SIG-M5 (cell line): ENCODE data around the gene GOLIM4.
"Not testable (repeated sequence)": the region's sequence is repeated elsewhere in the genome, so short reads cannot be mapped to it uniquely, and the experiment has no call there.

Experiments
- DNase-seq: peaks from one replicate; lab custom pipeline; 2025; lab: John Stamatoyannopoulos, UW

GOLIM4 gene

GRCh38 chr3:168048414-168049330, 47.1 kb downstream of the GOLIM4 start:
- no peak for DNase-seq

- no peak for DNase-seq
These were observed 47.8 kb downstream of the GOLIM4 start for GRCh38 chr3:168047936-168048335.

- DNase-seq, result peak; percentile 25
These were observed 48.4 kb downstream of the GOLIM4 start for GRCh38 chr3:168047190-168047795.

GRCh38 chr3:168044049-168044448, 51.7 kb downstream of the GOLIM4 start:
- no peak for DNase-seq

- peak; percentile 55 for DNase-seq
These were observed 55.0 kb downstream of the GOLIM4 start for GRCh38 chr3:168040607-168041208.

- DNase-seq, result no peak
These were observed 58.7 kb downstream of the GOLIM4 start for GRCh38 chr3:168037020-168037419.

- no peak for DNase-seq
These were observed 59.1 kb downstream of the GOLIM4 start for GRCh38 chr3:168036619-168037018.

GRCh38 chr3:168034152-168034928, 61.4 kb downstream of the GOLIM4 start:
- DNase-seq, result no peak

- no peak for DNase-seq
These were observed 65.1 kb downstream of the GOLIM4 start for GRCh38 chr3:168030577-168030976.

- DNase-seq, result no peak
These were observed 66.0 kb downstream of the GOLIM4 start for GRCh38 chr3:168029705-168030104.

GRCh38 chr3:168028086-168028485, 67.6 kb downstream of the GOLIM4 start:
- DNase-seq, result no peak

- no peak for DNase-seq
These were observed 69.0 kb downstream of the GOLIM4 start for GRCh38 chr3:168026764-168027163.

GRCh38 chr3:168025076-168025475, 70.6 kb downstream of the GOLIM4 start:
- no peak for DNase-seq

- DNase-seq, result peak; percentile 39
These were observed 71.2 kb downstream of the GOLIM4 start for GRCh38 chr3:168024537-168024941.

GRCh38 chr3:168021737-168022450, 73.8 kb downstream of the GOLIM4 start:
- no peak for DNase-seq

GRCh38 chr3:168011280-168011679, 84.4 kb downstream of the GOLIM4 start:
- not testable (repeated sequence) for DNase-seq

- DNase-seq, result no peak
These were observed 89.1 kb downstream of the GOLIM4 start for GRCh38 chr3:168006584-168006983.

- no peak for DNase-seq
These were observed 91.8 kb downstream of the GOLIM4 start for GRCh38 chr3:168003911-168004310.

GRCh38 chr3:168002786-168003368, 92.8 kb downstream of the GOLIM4 start:
- DNase-seq, result no peak

- DNase-seq, result no peak
These were observed 94.5 kb downstream of the GOLIM4 start for GRCh38 chr3:168001244-168001643.

GRCh38 chr3:167998253-167998652, 97.5 kb downstream of the GOLIM4 start:
- no peak for DNase-seq
